ENCODE measurements around the gene NMD3.
"Not testable (repeated sequence)": the region's sequence is repeated elsewhere in the genome, so short reads cannot be mapped to it uniquely, and the experiment has no call there.

NMD3 gene

GRCh38 chr3:161220850-161221753 is at the start of gene NMD3:
Gene NMD3 (plus strand): TSS chr3:161221311. CDS start chr3:161222014, 703 bp downstream.
- TF ChIP-seq CTCF (conservative IDR thresholded peaks at IDR 0.05; ENCODE audit: control insufficient read depth, insufficient read depth, low read depth, low read length) = no peak
- peak within 1 kb of the TSS; percentile 78 for H3K4me3 ChIP-seq (ENCODE audit: control insufficient read depth, low read depth, low read length)
- peak; percentile 92 for DNase-seq (ENCODE audit: low read depth)

- DNase-seq (ENCODE audit: low read depth) = peak; percentile 50
- TF ChIP-seq CTCF (conservative IDR thresholded peaks at IDR 0.05; ENCODE audit: control insufficient read depth, insufficient read depth, low read depth, low read length) = peak; percentile 43
- no peak overlapping the region for H3K4me3 ChIP-seq (ENCODE audit: control insufficient read depth, low read depth, low read length)
These were observed 49.2 kb upstream of the NMD3 start for GRCh38 chr3:161171639-161172552.

- DNase-seq (ENCODE audit: low read depth) = no peak
- H3K4me3 ChIP-seq (ENCODE audit: control insufficient read depth, low read depth, low read length) = no peak overlapping the region
- TF ChIP-seq CTCF (conservative IDR thresholded peaks at IDR 0.05; ENCODE audit: control insufficient read depth, insufficient read depth, low read depth, low read length) = no peak
These were observed 45.6 kb upstream of the NMD3 start for GRCh38 chr3:161175506-161175905.

GRCh38 chr3:161177991-161178390 is 43.1 kb upstream of the NMD3 start:
- no peak for DNase-seq (ENCODE audit: low read depth)
- no peak overlapping the region for H3K4me3 ChIP-seq (ENCODE audit: control insufficient read depth, low read depth, low read length)
- TF ChIP-seq CTCF (conservative IDR thresholded peaks at IDR 0.05; ENCODE audit: control insufficient read depth, insufficient read depth, low read depth, low read length) = no peak

- not testable (repeated sequence) for H3K4me3 ChIP-seq (ENCODE audit: control insufficient read depth, low read depth, low read length)
- DNase-seq (ENCODE audit: low read depth) = peak; percentile 18
These were observed 39.7 kb upstream of the NMD3 start for GRCh38 chr3:161181371-161181770.

GRCh38 chr3:161187046-161187445 is 34.1 kb upstream of the NMD3 start:
- DNase-seq (ENCODE audit: low read depth) = no peak
- no peak for TF ChIP-seq CTCF (conservative IDR thresholded peaks at IDR 0.05; ENCODE audit: control insufficient read depth, insufficient read depth, low read depth, low read length)
- H3K4me3 ChIP-seq (ENCODE audit: control insufficient read depth, low read depth, low read length) = no peak overlapping the region
